ENCODE data around the gene HSPA1B. TPM values are rescaled to one million over a fixed set of nuclear protein-coding genes. Genes with fewer than 3 reads are reported as not detected.
"Not testable (repeated sequence)": the region's sequence is repeated elsewhere in the genome, so short reads cannot be mapped to it uniquely, and the experiment has no call there.

The HSPA1B gene
- total RNA-seq, 1 donor from 2014 or later, result 122 TPM

DNA sequence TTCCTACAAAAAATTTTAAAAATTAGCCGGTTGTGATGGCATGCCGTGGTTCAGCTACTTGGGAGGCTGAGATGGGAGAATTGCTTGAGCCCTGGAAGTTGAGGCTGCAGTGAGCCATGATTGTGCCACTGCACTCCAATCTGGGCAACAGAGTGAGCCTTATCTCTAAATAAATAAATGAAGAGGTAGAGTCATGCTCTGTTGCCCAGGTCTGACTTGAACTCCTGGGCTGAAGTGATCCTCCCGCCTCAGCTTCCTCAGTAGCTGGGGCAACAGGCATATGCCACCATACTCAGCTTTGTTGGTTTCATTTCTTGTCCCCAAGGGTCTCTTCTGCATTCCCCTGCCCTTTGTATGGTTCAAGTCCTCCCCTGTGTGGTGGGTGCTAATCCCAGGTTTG, 17.0 kb downstream of the HSPA1B start:
- TF ChIP-seq, protein P1, sequence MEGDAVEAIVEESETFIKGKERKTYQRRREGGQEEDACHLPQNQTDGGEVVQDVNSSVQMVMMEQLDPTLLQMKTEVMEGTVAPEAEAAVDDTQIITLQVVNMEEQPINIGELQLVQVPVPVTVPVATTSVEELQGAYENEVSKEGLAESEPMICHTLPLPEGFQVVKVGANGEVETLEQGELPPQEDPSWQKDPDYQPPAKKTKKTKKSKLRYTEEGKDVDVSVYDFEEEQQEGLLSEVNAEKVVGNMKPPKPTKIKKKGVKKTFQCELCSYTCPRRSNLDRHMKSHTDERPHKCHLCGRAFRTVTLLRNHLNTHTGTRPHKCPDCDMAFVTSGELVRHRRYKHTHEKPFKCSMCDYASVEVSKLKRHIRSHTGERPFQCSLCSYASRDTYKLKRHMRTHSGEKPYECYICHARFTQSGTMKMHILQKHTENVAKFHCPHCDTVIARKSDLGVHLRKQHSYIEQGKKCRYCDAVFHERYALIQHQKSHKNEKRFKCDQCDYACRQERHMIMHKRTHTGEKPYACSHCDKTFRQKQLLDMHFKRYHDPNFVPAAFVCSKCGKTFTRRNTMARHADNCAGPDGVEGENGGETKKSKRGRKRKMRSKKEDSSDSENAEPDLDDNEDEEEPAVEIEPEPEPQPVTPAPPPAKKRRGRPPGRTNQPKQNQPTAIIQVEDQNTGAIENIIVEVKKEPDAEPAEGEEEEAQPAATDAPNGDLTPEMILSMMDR (IDR thresholded peaks at IDR 0.05), result no peak
- no peak overlapping the region for H3K4me3 ChIP-seq
- no peaks in the 10 kb centered on the region for H3K27me3 ChIP-seq (ENCODE audit: low read depth)
- DNase-seq, result no peak
- H3K9me3 ChIP-seq, result no peaks in the 10 kb centered on the region
- H3K27ac ChIP-seq, result no peak overlapping the region
- peak in 1 of 2 donors; percentile 25 for ATAC-seq
- H3K36me3 ChIP-seq, result peaks cover 21% of the 10 kb centered on the region
- no peaks in the 10 kb centered on the region for H3K4me1 ChIP-seq
- intact Hi-C loops (cut with DNase I), result no loop called here

DNA sequence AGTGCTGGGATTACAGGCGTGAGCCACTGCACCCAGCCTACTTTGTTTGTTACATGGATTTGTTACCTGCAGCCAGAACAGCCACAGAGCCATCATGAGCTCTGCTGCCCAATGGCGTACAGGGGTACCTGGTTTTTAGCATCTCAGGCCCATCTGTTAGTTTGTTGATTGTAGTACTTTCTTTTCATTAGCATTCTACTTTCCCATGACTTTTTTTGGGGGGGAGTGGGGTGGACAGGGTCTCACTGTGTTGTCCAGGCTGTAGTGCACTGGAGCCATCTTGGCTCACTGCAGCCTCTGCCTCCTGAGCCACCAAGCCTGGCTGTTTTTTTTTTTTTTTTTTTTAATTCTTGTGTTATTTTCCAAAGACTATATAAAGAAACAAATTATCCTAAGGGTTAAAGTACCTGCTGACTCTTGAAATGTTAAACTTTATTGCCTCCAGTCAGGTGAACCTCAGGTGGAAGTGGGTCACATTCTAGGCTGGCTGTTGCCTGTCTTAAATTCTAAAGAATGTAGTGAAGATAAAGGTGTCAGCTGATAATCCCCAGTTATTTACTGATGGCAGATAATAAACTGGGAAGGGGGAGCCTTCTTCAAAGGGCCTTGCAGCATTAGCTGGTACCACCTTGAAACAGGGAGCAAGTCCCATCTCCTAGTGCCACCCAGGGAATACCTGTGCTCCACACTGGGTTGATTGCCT, 19.9 kb downstream of the HSPA1B start:
- no peak for ATAC-seq
- no peaks in the 10 kb centered on the region for H3K27me3 ChIP-seq (ENCODE audit: low read depth)
- H3K27ac ChIP-seq, result no peak overlapping the region
- H3K4me1 ChIP-seq, result no peaks in the 10 kb centered on the region
- TF ChIP-seq, protein P1 (IDR thresholded peaks at IDR 0.05), result no peak
- no peak for DNase-seq
- H3K9me3 ChIP-seq, result no peaks in the 10 kb centered on the region
- no peak overlapping the region for H3K4me3 ChIP-seq
- intact Hi-C loops (cut with DNase I), result no loop called here
- no peaks in the 10 kb centered on the region for H3K36me3 ChIP-seq

- H3K27ac ChIP-seq, result no peak overlapping the region
- no peak for ATAC-seq
- TF ChIP-seq, protein P1 (IDR thresholded peaks at IDR 0.05), result no peak
- no peaks in the 10 kb centered on the region for H3K4me1 ChIP-seq
- no peaks in the 10 kb centered on the region for H3K36me3 ChIP-seq
- H3K4me3 ChIP-seq, result no peak overlapping the region
- no peaks in the 10 kb centered on the region for H3K27me3 ChIP-seq (ENCODE audit: low read depth)
- no peaks in the 10 kb centered on the region for H3K9me3 ChIP-seq
- no peak for DNase-seq
- intact Hi-C loops (cut with DNase I), result no loop called here
Measured at GRCh38 chr6:31850765-31851484, 23.4 kb downstream of the HSPA1B start.

DNA sequence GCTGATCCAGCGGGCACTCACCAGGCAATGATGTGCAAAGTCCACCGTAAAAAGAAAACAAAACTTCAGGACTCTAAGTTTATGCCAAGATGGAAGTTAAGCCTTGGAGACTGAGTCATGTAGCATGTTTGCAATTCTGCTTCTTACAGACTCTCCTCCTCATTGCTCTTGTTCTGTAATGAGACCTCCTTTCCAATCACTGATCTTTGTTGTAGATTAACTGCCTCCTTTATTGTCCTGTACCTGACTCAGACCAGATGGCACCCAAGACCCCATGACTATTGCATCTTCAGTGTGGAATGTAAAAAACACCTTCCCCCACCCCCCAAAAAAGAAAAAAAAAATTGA, 23.9 kb downstream of the HSPA1B start:
- no peak overlapping the region for H3K4me3 ChIP-seq
- no peak overlapping the region for H3K27ac ChIP-seq
- no peak for ATAC-seq
- TF ChIP-seq, protein P1 (IDR thresholded peaks at IDR 0.05), result no peak
- H3K36me3 ChIP-seq, result no peaks in the 10 kb centered on the region
- H3K27me3 ChIP-seq (ENCODE audit: low read depth), result no peaks in the 10 kb centered on the region
- intact Hi-C loops (cut with DNase I), result no loop called here
- no peak for DNase-seq
- H3K4me1 ChIP-seq, result no peaks in the 10 kb centered on the region
- no peaks in the 10 kb centered on the region for H3K9me3 ChIP-seq

- DNase-seq; H3K4me1 ChIP-seq; H3K4me3 ChIP-seq; H3K9me3 ChIP-seq; H3K27me3 ChIP-seq (ENCODE audit: low read depth); H3K36me3 ChIP-seq; intact Hi-C loops (cut with DNase I); H3K27ac ChIP-seq; ATAC-seq: not testable (repeated sequence)
Measured at GRCh38 chr6:31851980-31852718, 24.6 kb downstream of the HSPA1B start.

DNA sequence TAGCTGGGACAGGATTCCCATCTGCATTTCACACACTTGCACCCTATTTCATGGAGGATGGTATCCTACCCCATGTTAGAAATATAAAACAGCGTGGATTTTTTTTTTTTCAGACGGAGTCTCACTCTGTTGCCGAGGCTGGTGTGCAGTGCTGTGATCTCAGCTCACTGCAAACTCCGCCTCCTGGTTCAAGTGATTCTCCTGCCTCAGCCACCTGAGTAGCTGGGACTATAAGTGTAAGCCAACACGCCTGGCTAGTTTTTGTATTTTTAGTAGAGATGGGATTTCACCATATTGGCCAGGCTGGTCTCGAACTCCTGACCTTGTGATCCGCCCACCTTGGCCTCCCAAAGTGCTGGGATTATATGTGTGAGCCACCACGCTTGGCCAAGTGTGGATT, 30.2 kb downstream of the HSPA1B start:
- peaks cover 11% of the 10 kb centered on the region for H3K4me1 ChIP-seq
- H3K9me3 ChIP-seq; H3K27me3 ChIP-seq (ENCODE audit: low read depth); DNase-seq; H3K4me3 ChIP-seq; intact Hi-C loops (cut with DNase I); H3K27ac ChIP-seq; ATAC-seq: not testable (repeated sequence)
- peaks cover 48% of the 10 kb centered on the region for H3K36me3 ChIP-seq

Measured in lower lobe of right lung (tissue), 2 donors.